Glomerular endothelial cell (primary cell): ENCODE results near the gene RBMX. TPM values are rescaled to one million over a fixed set of nuclear protein-coding genes. Genes with fewer than 3 reads are reported as not detected.

Experiments
- DNase-seq: peaks from one replicate; pipeline ENCODE4 v3.0.0-alpha.2; 2011; ENCODE audit warnings: low read depth, low spot score; ENCODE audit errors: extremely low read depth
- total RNA-seq: library from RNA; depleted of rRNA; stranded (reverse); fragments of >200 nt; gene quantifications from 2 replicates; pipeline ENCODE4 v1.2.3, GENCODE V29; 2015

The RBMX gene
- total RNA-seq, 1 donor from 2014 or later: 199 TPM

GRCh38 chrX:136849395-136849794 is 31.1 kb downstream of the RBMX start:
- DNase-seq: no peak

- no peak for DNase-seq
These were observed 32.7 kb downstream of the RBMX start for GRCh38 chrX:136847874-136848273.

GRCh38 chrX:136839196-136839595 is 41.3 kb downstream of the RBMX start:
- DNase-seq: no peak

GRCh38 chrX:136835761-136836160 is 44.8 kb downstream of the RBMX start:
- no peak for DNase-seq

GRCh38 chrX:136829413-136829812 is 51.1 kb downstream of the RBMX start:
- DNase-seq: no peak

- DNase-seq: no peak
These were observed 51.7 kb downstream of the RBMX start for GRCh38 chrX:136828830-136829229.

GRCh38 chrX:136827026-136827425 is 53.5 kb downstream of the RBMX start:
- no peak for DNase-seq

- DNase-seq: no peak
These were observed 54.8 kb downstream of the RBMX start for GRCh38 chrX:136825771-136826170.

Other genes with a start within 250 kb of the RBMX start
- not detected in 2 replicates for gene CD40LG, start 232.6 kb downstream of the RBMX start, total RNA-seq
- gene ARHGEF6, start 99.8 kb downstream of the RBMX start, total RNA-seq: 7.4 and 11.6 TPM in 2 replicates
- gene GPR101, start 153.3 kb upstream of the RBMX start, total RNA-seq: not detected in 2 replicates